Brain microvascular endothelial cell (primary cell): ENCODE measurements around the gene C1orf167.

Experiments
- DNase-seq: peaks from one replicate; pipeline ENCODE4 v3.0.0-alpha.2; 2020
- H3K27ac ChIP-seq: fragments of 250-450 bp; sonication (Bioruptor Pico); 2 replicates; pipeline ENCODE4 v1.5.1; 2020; ENCODE audit warnings: mild to moderate bottlenecking, moderate library complexity
- H3K27me3 ChIP-seq: fragments of 250-450 bp; sonication (Bioruptor Pico); replicated peaks from 2 replicates; pipeline ENCODE4 v1.5.1; 2020; ENCODE audit warnings: mild to moderate bottlenecking
- H3K36me3 ChIP-seq: fragments of 250-450 bp; sonication (Bioruptor Pico); replicated peaks from 2 replicates; pipeline ENCODE4 v1.5.1; 2020; ENCODE audit warnings: mild to moderate bottlenecking
- H3K4me3 ChIP-seq: 2 replicates; pipeline ENCODE4 v1.5.1; 2011; ENCODE audit warnings: low read depth, mild to moderate bottlenecking, control low read depth, low read length, moderate library complexity
- CTCF ChIP-seq: IDR thresholded peaks from 2 replicates; pipeline ENCODE4 v1.5.1; 2011; ENCODE audit warnings: low read depth, mild to moderate bottlenecking, moderate library complexity, low read length, control low read depth, inconsistent platforms; ENCODE audit errors: missing control alignments
- in situ Hi-C: cut with HindIII; loops from 2 replicates; pipeline ENCODE4 v1.10.0; 2017; ENCODE audit warnings: low sequenced_read_pairs, low pct_ligation_motif_present

The C1orf167 gene

GRCh38 chr1:11797525-11798216, 35.7 kb downstream of the C1orf167 start:
- no peak overlapping the region for H3K27ac ChIP-seq
- H3K36me3 ChIP-seq = peaks cover 8% of the 10 kb centered on the region
- TF ChIP-seq CTCF = no peak
- peak; percentile 40 for DNase-seq
- H3K27me3 ChIP-seq = no peaks in the 10 kb centered on the region
- H3K4me3 ChIP-seq = no peak overlapping the region
- in situ Hi-C loops = no loop called here

GRCh38 chr1:11799099-11799498, 37.1 kb downstream of the C1orf167 start:
- in situ Hi-C loops = no loop called here
- DNase-seq = no peak
- Histone ChIP-seq H3K4me3 (no peak overlapping the region), H3K36me3 (peaks cover 8% of the 10 kb centered on the region), H3K27ac (no peak overlapping the region), H3K27me3 (no peaks in the 10 kb centered on the region)
- no peak for TF ChIP-seq CTCF

- no peak for DNase-seq
- H3K27ac ChIP-seq = no peak overlapping the region
- in situ Hi-C loops = no loop called here
- H3K27me3 ChIP-seq = no peaks in the 10 kb centered on the region
- no peak for TF ChIP-seq CTCF
- peaks cover 5% of the 10 kb centered on the region for H3K36me3 ChIP-seq
- H3K4me3 ChIP-seq = no peak overlapping the region
Measured at GRCh38 chr1:11799896-11800295, 37.9 kb downstream of the C1orf167 start.

- no peak overlapping the region for H3K27ac ChIP-seq
- no peaks in the 10 kb centered on the region for H3K27me3 ChIP-seq
- DNase-seq = no peak
- no peak overlapping the region for H3K4me3 ChIP-seq
- TF ChIP-seq CTCF = no peak
- H3K36me3 ChIP-seq = peaks cover 5% of the 10 kb centered on the region
- in situ Hi-C loops = no loop called here
Measured at GRCh38 chr1:11800391-11800755, 38.4 kb downstream of the C1orf167 start.

- TF ChIP-seq CTCF = no peak
- H3K27ac ChIP-seq = no peak overlapping the region
- in situ Hi-C loops = no loop called here
- peaks cover 4% of the 10 kb centered on the region for H3K36me3 ChIP-seq
- H3K4me3 ChIP-seq = no peak overlapping the region
- H3K27me3 ChIP-seq = no peaks in the 10 kb centered on the region
- DNase-seq = no peak
Measured at GRCh38 chr1:11800756-11801433, 38.9 kb downstream of the C1orf167 start.

- Histone ChIP-seq H3K4me3 (peak overlapping the region; percentile 70), H3K27me3 (no peaks in the 10 kb centered on the region), H3K27ac (no peak overlapping the region), H3K36me3 (peaks cover 7% of the 10 kb centered on the region)
- in situ Hi-C loops = no loop called here
- DNase-seq = no peak
- TF ChIP-seq CTCF = no peak
Measured at GRCh38 chr1:11802616-11802972, 40.6 kb downstream of the C1orf167 start.
